Right atrium auricular region (tissue), 2 donors: Measurements from ENCODE around the gene RXFP3. TPM values are rescaled to one million over a fixed set of nuclear protein-coding genes. Genes with fewer than 3 reads are reported as not detected.

Experiments
- DNase-seq: peaks from one replicate; pipeline ENCODE4 v3.0.0-alpha.2; 2019; ENCODE audit warnings: low spot score
- H3K27ac ChIP-seq, 2 donors: fragments of 200-600 bp; sonication (generic); 1 replicate in 1 of 2; 2 replicates in 1 of 2; pipeline ENCODE4 v1.5.1; 2016 to 2019
- H3K27me3 ChIP-seq, 2 donors: fragments of 200-600 bp; sonication (generic); one replicate each; pipeline versions ENCODE4 v1.5.1 to v1.6.0; 2017 to 2019
- H3K36me3 ChIP-seq: fragments of 200-600 bp; sonication (generic); one replicate; pipeline ENCODE4 v1.5.1; 2016
- H3K4me1 ChIP-seq, 2 donors: fragments of 200-600 bp; sonication (generic); one replicate each; pipeline versions ENCODE4 v1.5.1 to v1.6.0; 2017 to 2019
- H3K4me3 ChIP-seq, 2 donors: fragments of 200-600 bp; sonication (generic); 1 replicate in 1 of 2; 2 replicates in 1 of 2; pipeline ENCODE4 v1.5.1; 2017 to 2019; ENCODE audit warnings: mild to moderate bottlenecking in 1 of 2, moderate library complexity in 1 of 2
- H3K9me3 ChIP-seq, 2 donors: fragments of 200-600 bp; sonication (generic); one replicate each; pipeline ENCODE4 v1.5.1; 2019
- CTCF ChIP-seq, 2 donors: fragments of 200-600 bp; sonication (generic); IDR thresholded peaks; one replicate each; pipeline ENCODE4 v1.5.1; 2019; ENCODE audit warnings: antibody characterized with exemption in 2 of 2
- total RNA-seq, 2 donors: library from RNA; depleted of rRNA; stranded (reverse); fragments of >200 nt; gene quantifications; one replicate each; pipeline ENCODE4 v1.1.0, GENCODE V29; 2016

RXFP3 gene
- total RNA-seq, 2 donors from 2014 or later: not detected

- Histone ChIP-seq H3K9me3 (no peaks in the 10 kb centered on the region), H3K27me3 (peaks cover 10 to 18% of the 10 kb centered on the region in 2 donors), H3K36me3 (no peaks in the 10 kb centered on the region), H3K4me3 (peak overlapping the region in 1 of 2 donors; percentile 39), H3K4me1 (peaks cover 0 to 15% of the 10 kb centered on the region in 2 donors), H3K27ac (no peak overlapping the region)
- no peak for DNase-seq
- TF ChIP-seq CTCF (IDR thresholded peaks at IDR 0.05): no peak
Measured at GRCh38 chr5:33937017-33937706, 976 bp downstream of the RXFP3 start.

- DNase-seq: no peak
- TF ChIP-seq CTCF (IDR thresholded peaks at IDR 0.05): no peak
- Histone ChIP-seq H3K36me3 (no peaks in the 10 kb centered on the region), H3K4me3 (no peak overlapping the region), H3K4me1 (peaks cover 0 to 15% of the 10 kb centered on the region in 2 donors), H3K27ac (no peak overlapping the region), H3K9me3 (no peaks in the 10 kb centered on the region), H3K27me3 (peaks cover 10 to 18% of the 10 kb centered on the region in 2 donors)
Measured at GRCh38 chr5:33937707-33938506, 1.7 kb downstream of the RXFP3 start.

GRCh38 chr5:33938507-33938796, 2.3 kb downstream of the RXFP3 start:
- Histone ChIP-seq H3K27me3 (peaks cover 10 to 18% of the 10 kb centered on the region in 2 donors), H3K4me3 (no peak overlapping the region), H3K36me3 (no peaks in the 10 kb centered on the region), H3K9me3 (no peaks in the 10 kb centered on the region), H3K4me1 (peaks cover 0 to 15% of the 10 kb centered on the region in 2 donors), H3K27ac (no peak overlapping the region)
- no peak for DNase-seq
- no peak for TF ChIP-seq CTCF (IDR thresholded peaks at IDR 0.05)

GRCh38 chr5:33938881-33939280, 2.7 kb downstream of the RXFP3 start:
- peaks cover 10 to 18% of the 10 kb centered on the region in 2 donors for H3K27me3 ChIP-seq
- no peak overlapping the region for H3K27ac ChIP-seq
- peaks cover 0 to 15% of the 10 kb centered on the region in 2 donors for H3K4me1 ChIP-seq
- H3K4me3 ChIP-seq: no peak overlapping the region
- DNase-seq: no peak
- no peaks in the 10 kb centered on the region for H3K36me3 ChIP-seq
- no peaks in the 10 kb centered on the region for H3K9me3 ChIP-seq
- no peak for TF ChIP-seq CTCF (IDR thresholded peaks at IDR 0.05)

GRCh38 chr5:33939556-33940262, 3.5 kb downstream of the RXFP3 start:
- H3K27me3 ChIP-seq: peaks cover 10 to 18% of the 10 kb centered on the region in 2 donors
- no peak for DNase-seq
- H3K9me3 ChIP-seq: no peaks in the 10 kb centered on the region

More at GRCh38 chr5:33939556-33940262, 3.5 kb downstream of the RXFP3 start:
- TF ChIP-seq CTCF (IDR thresholded peaks at IDR 0.05): no peak
- Histone ChIP-seq H3K4me1 (peaks cover 0 to 15% of the 10 kb centered on the region in 2 donors), H3K27ac (no peak overlapping the region), H3K4me3 (no peak overlapping the region), H3K36me3 (no peaks in the 10 kb centered on the region)
